ENCODE results near the gene GABRR3. TPM values are rescaled to one million over a fixed set of nuclear protein-coding genes. Genes with fewer than 3 reads are reported as not detected.
"Not testable (repeated sequence)": the region's sequence is repeated elsewhere in the genome, so short reads cannot be mapped to it uniquely, and the experiment has no call there.

The GABRR3 gene
- total RNA-seq, 1 experiment from 2014 or later: not detected

GRCh38 chr3:98012979-98013378 is 22.1 kb downstream of the GABRR3 start:
- Mint-ChIP-seq H3K4me1 (ENCODE audit: low read depth, unreplicated experiment) (no peaks in the 10 kb centered on the region), H3K27me3 (ENCODE audit: insufficient read depth, unreplicated experiment) (no peaks in the 10 kb centered on the region), H3K9me3 (ENCODE audit: unreplicated experiment) (no peaks in the 10 kb centered on the region), H3K36me3 (ENCODE audit: insufficient read depth, unreplicated experiment) (no peaks in the 10 kb centered on the region), H3K27ac (ENCODE audit: unreplicated experiment) (no peak overlapping the region), H3K4me3 (ENCODE audit: unreplicated experiment) (no peak overlapping the region)
- intact Hi-C loops (cut with micrococcal nuclease; ENCODE audit: unreplicated experiment): no loop called here
- no peak for DNase-seq
- Histone ChIP-seq H3K4me1 (peaks cover 13% of the 10 kb centered on the region), H3K9me3 (no peaks in the 10 kb centered on the region), H3K36me3 (ENCODE audit: control insufficient read depth, insufficient read depth, low read length) (no peaks in the 10 kb centered on the region), H3K4me3 (ENCODE audit: low read depth, low read length) (no peak overlapping the region), H3K27me3 (replicated peaks; ENCODE audit: control insufficient read depth, insufficient read depth, low read length) (no peaks in the 10 kb centered on the region)
- TF ChIP-seq CTCF (IDR thresholded peaks at IDR 0.05; ENCODE audit: insufficient read depth in 1 of 2, low read depth in 1 of 2, low read length in 1 of 2, severe bottlenecking in 1 of 2, unreplicated experiment in 1 of 2): no peak
- POLR2A ChIA-PET: no interaction called here
- CTCF ChIA-PET: no interaction called here
- no TSS peak for BruUV-seq (replicated peaks)

GRCh38 chr3:98010883-98011449 is 24.1 kb downstream of the GABRR3 start:
- H3K27me3 Mint-ChIP-seq (ENCODE audit: insufficient read depth, unreplicated experiment); CTCF ChIA-PET; H3K9me3 Mint-ChIP-seq (ENCODE audit: unreplicated experiment); DNase-seq; H3K4me3 Mint-ChIP-seq (ENCODE audit: unreplicated experiment); H3K4me1 Mint-ChIP-seq (ENCODE audit: low read depth, unreplicated experiment); intact Hi-C loops (cut with micrococcal nuclease; ENCODE audit: unreplicated experiment); H3K36me3 ChIP-seq (ENCODE audit: control insufficient read depth, insufficient read depth, low read length); H3K27ac Mint-ChIP-seq (ENCODE audit: unreplicated experiment); POLR2A ChIA-PET; H3K36me3 Mint-ChIP-seq (ENCODE audit: insufficient read depth, unreplicated experiment); BruUV-seq (replicated peaks); H3K4me3 ChIP-seq (ENCODE audit: low read depth, low read length); H3K27me3 ChIP-seq (replicated peaks; ENCODE audit: control insufficient read depth, insufficient read depth, low read length); H3K9me3 ChIP-seq: not testable (repeated sequence)
- peaks cover 13% of the 10 kb centered on the region for H3K4me1 ChIP-seq

- H3K36me3 Mint-ChIP-seq (ENCODE audit: insufficient read depth, unreplicated experiment): no peaks in the 10 kb centered on the region
- H3K4me3 Mint-ChIP-seq (ENCODE audit: unreplicated experiment): no peak overlapping the region
- peak; percentile 15 to 59 for DNase-seq
- H3K9me3 Mint-ChIP-seq (ENCODE audit: unreplicated experiment): no peaks in the 10 kb centered on the region
- H3K4me1 ChIP-seq: peaks cover 13% of the 10 kb centered on the region
- no peak overlapping the region for H3K27ac Mint-ChIP-seq (ENCODE audit: unreplicated experiment)
- POLR2A ChIA-PET: no interaction called here
- no peaks in the 10 kb centered on the region for H3K9me3 ChIP-seq
- H3K4me3 ChIP-seq (ENCODE audit: low read depth, low read length): no peak overlapping the region
- no peaks in the 10 kb centered on the region for H3K27me3 ChIP-seq (replicated peaks; ENCODE audit: control insufficient read depth, insufficient read depth, low read length)
- TF ChIP-seq CTCF (IDR thresholded peaks at IDR 0.05; ENCODE audit: insufficient read depth in 1 of 2, low read depth in 1 of 2, low read length in 1 of 2, severe bottlenecking in 1 of 2, unreplicated experiment in 1 of 2): no peak
- no peaks in the 10 kb centered on the region for H3K27me3 Mint-ChIP-seq (ENCODE audit: insufficient read depth, unreplicated experiment)
- H3K36me3 ChIP-seq (ENCODE audit: control insufficient read depth, insufficient read depth, low read length): no peaks in the 10 kb centered on the region
- no TSS peak for BruUV-seq (replicated peaks)
- intact Hi-C loops (cut with micrococcal nuclease; ENCODE audit: unreplicated experiment): no loop called here
- H3K4me1 Mint-ChIP-seq (ENCODE audit: low read depth, unreplicated experiment): no peaks in the 10 kb centered on the region
- CTCF ChIA-PET: interaction anchor here (0.6 kb wide), 1 partner anchor 18 kb away, joined by 3 read pairs; no protein-coding TSS in a partner anchor
These were observed 24.8 kb downstream of the GABRR3 start for GRCh38 chr3:98010194-98010882.

Measured in Caco-2 (cell line).